GM18870 (cell line): ENCODE measurements around the gene FANCC.

Experiments used
- ATAC-seq: cut with Tn5 transposase; IDR thresholded peaks from one replicate; pipeline ENCODE4 v1.9.1; 2021; ENCODE audit warnings: moderate library complexity; ENCODE audit not compliant: unreplicated experiment

The FANCC gene

DNA sequence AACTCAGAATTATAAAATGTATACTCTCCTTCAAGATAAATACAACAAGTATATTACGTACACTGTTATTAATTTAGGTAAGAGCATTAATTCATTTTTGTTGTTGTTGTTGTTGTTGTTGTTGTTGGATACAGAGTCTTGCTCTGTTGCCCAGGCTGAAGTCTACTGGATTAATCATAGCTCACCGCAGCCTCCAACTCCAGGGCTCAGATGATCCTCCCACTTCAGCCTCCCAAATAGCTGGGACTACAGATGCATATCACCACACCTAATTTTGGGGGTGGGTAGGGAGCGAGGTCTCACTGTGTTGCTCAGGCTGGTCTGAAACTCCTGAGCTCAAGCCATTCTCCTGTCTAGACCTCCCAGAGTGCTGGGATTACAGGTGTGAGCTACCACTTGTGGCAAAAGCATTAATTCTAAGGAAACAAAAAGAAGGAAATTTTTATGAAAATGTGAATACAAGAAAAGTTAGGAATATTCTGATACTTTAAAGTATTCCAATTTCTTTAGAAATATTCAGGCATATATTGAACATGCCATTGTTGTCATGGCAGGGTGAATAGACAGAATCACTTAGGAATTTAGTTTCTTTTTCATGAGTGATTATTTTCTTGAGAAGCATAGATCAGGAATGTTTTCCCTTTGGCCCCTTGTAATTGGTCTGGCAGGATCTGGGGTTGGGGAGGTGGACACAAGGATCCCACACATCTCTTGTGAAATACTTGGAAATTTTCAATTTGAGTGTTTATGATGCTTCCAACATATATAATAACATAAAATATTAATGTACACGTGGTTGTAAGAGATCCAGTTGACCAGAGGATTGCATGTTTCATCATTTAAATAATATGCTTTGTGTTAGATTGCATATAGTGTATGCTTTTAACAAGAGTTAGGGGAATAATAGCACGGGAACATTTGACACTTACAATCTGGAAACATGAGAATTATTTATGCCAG is 263.6 kb downstream of the FANCC start:
- ATAC-seq, result no peak

DNA sequence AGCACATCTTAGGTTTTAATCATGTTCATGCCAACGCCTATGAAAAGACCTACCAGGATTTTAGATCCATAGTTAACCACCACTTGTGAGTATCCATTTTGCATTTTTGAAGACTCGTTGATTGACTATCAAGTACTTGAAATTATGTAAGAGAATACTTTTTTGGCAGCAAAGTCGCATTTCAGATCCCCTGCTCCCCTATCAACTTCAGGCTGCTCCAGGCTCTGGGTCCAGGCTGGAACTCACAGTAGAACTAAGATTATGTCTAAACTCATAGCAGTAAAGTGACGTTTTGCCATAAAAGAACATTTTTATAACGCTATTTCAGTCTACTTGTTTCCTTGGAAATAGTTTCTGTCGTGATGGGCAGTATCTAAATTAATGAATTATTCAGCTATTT is 267.7 kb downstream of the FANCC start:
- no peak for ATAC-seq
